ENCODE measurements around the gene POLRMT.

POLRMT gene

GRCh38 chr19:656751-657559, 23.6 kb upstream of the POLRMT start:
- DNase-seq (ENCODE audit: low read depth), result no peak
- no peak overlapping the region for H3K4me3 ChIP-seq (ENCODE audit: control insufficient read depth, low read depth, low read length)
- no peak for TF ChIP-seq CTCF (IDR thresholded peaks at IDR 0.05; ENCODE audit: control insufficient read depth, insufficient read depth, low read depth, low read length, missing control alignments)

GRCh38 chr19:655691-656090, 22.4 kb upstream of the POLRMT start:
- no peak for TF ChIP-seq CTCF (IDR thresholded peaks at IDR 0.05; ENCODE audit: control insufficient read depth, insufficient read depth, low read depth, low read length, missing control alignments)
- H3K4me3 ChIP-seq (ENCODE audit: control insufficient read depth, low read depth, low read length), result no peak overlapping the region
- DNase-seq (ENCODE audit: low read depth), result no peak

GRCh38 chr19:653425-653824, 20.1 kb upstream of the POLRMT start:
- no peak overlapping the region for H3K4me3 ChIP-seq (ENCODE audit: control insufficient read depth, low read depth, low read length)
- TF ChIP-seq CTCF (IDR thresholded peaks at IDR 0.05; ENCODE audit: control insufficient read depth, insufficient read depth, low read depth, low read length, missing control alignments), result no peak
- DNase-seq (ENCODE audit: low read depth), result no peak

GRCh38 chr19:652467-653389, 19.4 kb upstream of the POLRMT start:
- TF ChIP-seq CTCF (IDR thresholded peaks at IDR 0.05; ENCODE audit: control insufficient read depth, insufficient read depth, low read depth, low read length, missing control alignments), result no peak
- DNase-seq (ENCODE audit: low read depth), result no peak
- H3K4me3 ChIP-seq (ENCODE audit: control insufficient read depth, low read depth, low read length), result no peak overlapping the region

- TF ChIP-seq CTCF (IDR thresholded peaks at IDR 0.05; ENCODE audit: control insufficient read depth, insufficient read depth, low read depth, low read length, missing control alignments), result no peak
- DNase-seq (ENCODE audit: low read depth), result no peak
- no peak overlapping the region for H3K4me3 ChIP-seq (ENCODE audit: control insufficient read depth, low read depth, low read length)
Observed at GRCh38 chr19:651991-652390, 18.7 kb upstream of the POLRMT start.

GRCh38 chr19:651114-651818, 17.9 kb upstream of the POLRMT start:
- no peak overlapping the region for H3K4me3 ChIP-seq (ENCODE audit: control insufficient read depth, low read depth, low read length)
- DNase-seq (ENCODE audit: low read depth), result no peak

More at GRCh38 chr19:651114-651818, 17.9 kb upstream of the POLRMT start:
- TF ChIP-seq CTCF (IDR thresholded peaks at IDR 0.05; ENCODE audit: control insufficient read depth, insufficient read depth, low read depth, low read length, missing control alignments), result no peak

All from AG09309 (cell line).